Omental fat pad (tissue), 4 donors: ENCODE data around the gene EME2. TPM values are rescaled to one million over a fixed set of nuclear protein-coding genes. Genes with fewer than 3 reads are reported as not detected.

Source experiments
- ATAC-seq: fragments of 150-250 bp; one replicate; pipeline ENCODE4 v1.9.1; 2016; ENCODE audit warnings: mild to moderate bottlenecking, moderate library complexity; ENCODE audit not compliant: low FRiP score
- DNase-seq: peaks from one replicate; pipeline ENCODE4 v3.0.0-alpha.2; 2019; ENCODE audit warnings: low spot score
- total RNA-seq, 4 donors: library from RNA; depleted of rRNA; stranded (reverse); fragments of >200 nt; gene quantifications; one replicate each; pipeline ENCODE4 v1.1.0, GENCODE V29; 2016
- TF ChIP-seq, protein P1 (sequence below), 3 donors: fragments of 450-650 bp; IDR thresholded peaks; one replicate each; pipeline ENCODE4 v1.5.1; 2016 to 2017; ENCODE audit warnings: antibody characterized with exemption in 3 of 3, mild to moderate bottlenecking in 3 of 3, moderate library complexity in 2 of 3

EME2 gene
- total RNA-seq, 4 donors from 2014 or later, result 5.9 to 16.2 (median 7.1) TPM

DNA sequence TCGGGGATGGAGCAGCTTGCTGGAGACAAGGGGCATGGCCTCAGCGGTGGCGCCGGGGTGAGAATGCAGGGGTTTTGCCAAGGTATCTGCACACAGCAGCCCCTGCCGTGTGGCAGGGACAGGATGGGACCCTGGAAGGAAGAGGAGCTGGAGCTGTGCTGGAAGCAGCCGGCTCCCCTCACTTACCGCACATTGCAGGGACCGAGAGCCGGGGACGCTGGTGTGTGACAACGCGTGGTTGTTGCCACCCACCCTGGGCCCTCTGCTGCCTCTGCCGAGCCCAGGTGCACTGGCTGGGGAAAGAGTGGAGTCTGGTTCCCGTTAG, 13.2 kb downstream of the EME2 start:
- TF ChIP-seq, protein P1, sequence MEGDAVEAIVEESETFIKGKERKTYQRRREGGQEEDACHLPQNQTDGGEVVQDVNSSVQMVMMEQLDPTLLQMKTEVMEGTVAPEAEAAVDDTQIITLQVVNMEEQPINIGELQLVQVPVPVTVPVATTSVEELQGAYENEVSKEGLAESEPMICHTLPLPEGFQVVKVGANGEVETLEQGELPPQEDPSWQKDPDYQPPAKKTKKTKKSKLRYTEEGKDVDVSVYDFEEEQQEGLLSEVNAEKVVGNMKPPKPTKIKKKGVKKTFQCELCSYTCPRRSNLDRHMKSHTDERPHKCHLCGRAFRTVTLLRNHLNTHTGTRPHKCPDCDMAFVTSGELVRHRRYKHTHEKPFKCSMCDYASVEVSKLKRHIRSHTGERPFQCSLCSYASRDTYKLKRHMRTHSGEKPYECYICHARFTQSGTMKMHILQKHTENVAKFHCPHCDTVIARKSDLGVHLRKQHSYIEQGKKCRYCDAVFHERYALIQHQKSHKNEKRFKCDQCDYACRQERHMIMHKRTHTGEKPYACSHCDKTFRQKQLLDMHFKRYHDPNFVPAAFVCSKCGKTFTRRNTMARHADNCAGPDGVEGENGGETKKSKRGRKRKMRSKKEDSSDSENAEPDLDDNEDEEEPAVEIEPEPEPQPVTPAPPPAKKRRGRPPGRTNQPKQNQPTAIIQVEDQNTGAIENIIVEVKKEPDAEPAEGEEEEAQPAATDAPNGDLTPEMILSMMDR (IDR thresholded peaks at IDR 0.05), result no peak
- no peak for ATAC-seq

DNA sequence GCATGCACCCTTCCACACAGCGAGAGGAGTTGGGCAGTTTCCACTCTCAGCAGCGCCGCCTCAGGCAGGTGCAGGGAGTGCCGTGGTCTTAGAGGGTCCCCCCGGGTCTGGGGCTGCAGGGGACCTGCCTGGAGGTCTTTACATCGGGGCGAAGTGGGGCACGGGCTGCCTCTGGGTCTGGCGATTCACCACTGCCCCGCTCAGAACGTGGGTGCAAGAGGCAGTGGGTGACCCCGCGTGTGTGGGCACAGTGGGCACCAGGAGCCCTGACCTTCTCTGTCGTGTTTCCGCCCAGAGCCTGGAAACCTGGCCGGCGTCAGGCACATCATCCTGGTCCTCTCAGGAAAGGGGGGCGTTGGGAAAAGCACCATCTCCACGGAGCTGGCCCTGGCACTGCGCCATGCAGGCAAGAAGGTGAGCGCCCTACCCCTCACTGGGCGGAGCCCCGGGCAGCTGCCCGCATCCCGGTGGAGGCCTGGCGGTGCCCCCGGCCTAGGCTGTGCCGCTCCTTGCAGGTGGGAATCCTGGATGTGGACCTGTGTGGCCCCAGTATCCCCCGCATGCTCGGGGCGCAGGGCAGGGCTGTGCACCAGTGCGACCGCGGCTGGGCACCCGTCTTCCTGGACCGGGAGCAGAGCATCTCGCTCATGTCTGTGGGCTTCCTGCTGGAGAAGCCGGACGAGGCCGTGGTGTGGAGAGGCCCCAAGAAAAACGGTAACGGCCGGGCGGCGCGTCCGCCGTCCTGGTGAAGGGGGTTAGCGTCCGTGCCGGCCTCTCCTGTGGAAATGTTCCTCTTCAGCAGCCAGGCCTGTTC, 13.8 kb downstream of the EME2 start:
- DNase-seq (no peak), ATAC-seq (no peak)
- TF ChIP-seq, protein P1 (IDR thresholded peaks at IDR 0.05), result no peak

More for the DNA sequence above, 13.2 kb downstream of the EME2 start:
- no peak for DNase-seq

DNA sequence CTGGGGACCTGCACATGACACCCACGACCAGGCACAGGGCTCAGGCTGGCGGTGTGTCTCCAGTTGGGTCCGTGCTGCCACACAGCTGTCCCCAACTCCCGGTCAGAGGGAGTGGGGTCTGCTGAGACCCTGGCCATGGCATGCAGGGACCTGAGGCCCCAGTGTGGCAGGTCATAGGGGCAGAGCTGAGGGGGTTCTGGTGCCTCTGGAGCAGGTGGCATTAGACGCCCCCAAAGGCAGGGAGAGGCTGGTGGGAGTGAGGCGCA, 14.4 kb downstream of the EME2 start:
- TF ChIP-seq, protein P1 (IDR thresholded peaks at IDR 0.05), result no peak
- ATAC-seq (no peak), DNase-seq (no peak)

DNA sequence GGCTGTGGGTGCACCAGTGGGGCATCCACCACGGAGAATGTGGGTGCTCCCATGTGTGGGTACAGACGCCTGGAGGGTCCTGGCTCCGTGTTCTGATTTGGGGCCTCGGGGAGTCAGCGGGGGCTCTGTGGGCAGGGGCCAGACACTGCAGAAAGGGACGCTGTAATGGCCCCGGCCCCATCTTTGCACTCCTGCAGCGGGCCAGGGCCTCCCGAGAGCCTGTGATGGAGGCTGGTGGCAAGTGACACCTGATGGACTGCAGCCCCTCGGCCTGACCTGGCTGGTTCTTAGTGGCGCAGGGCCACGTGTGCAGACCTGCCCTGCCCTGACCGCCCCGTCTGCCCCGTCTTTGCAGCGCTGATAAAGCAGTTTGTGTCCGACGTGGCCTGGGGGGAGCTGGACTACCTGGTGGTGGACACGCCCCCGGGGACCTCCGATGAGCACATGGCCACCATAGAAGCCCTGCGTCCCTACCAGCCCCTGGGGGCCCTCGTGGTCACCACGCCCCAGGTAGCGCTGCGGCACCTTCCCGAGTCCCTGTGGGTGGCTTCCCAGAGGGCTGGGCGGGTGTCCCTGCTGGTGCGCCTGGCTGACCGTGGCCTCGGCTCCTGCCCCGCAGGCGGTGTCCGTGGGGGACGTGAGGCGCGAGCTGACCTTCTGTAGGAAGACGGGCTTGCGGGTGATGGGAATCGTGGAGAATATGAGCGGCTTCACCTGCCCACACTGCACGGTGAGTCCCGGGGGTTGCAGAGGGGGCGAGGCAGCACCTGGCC, 14.9 kb downstream of the EME2 start:
- DNase-seq, result no peak
- TF ChIP-seq, protein P1 (IDR thresholded peaks at IDR 0.05), result no peak
- ATAC-seq, result no peak

DNA sequence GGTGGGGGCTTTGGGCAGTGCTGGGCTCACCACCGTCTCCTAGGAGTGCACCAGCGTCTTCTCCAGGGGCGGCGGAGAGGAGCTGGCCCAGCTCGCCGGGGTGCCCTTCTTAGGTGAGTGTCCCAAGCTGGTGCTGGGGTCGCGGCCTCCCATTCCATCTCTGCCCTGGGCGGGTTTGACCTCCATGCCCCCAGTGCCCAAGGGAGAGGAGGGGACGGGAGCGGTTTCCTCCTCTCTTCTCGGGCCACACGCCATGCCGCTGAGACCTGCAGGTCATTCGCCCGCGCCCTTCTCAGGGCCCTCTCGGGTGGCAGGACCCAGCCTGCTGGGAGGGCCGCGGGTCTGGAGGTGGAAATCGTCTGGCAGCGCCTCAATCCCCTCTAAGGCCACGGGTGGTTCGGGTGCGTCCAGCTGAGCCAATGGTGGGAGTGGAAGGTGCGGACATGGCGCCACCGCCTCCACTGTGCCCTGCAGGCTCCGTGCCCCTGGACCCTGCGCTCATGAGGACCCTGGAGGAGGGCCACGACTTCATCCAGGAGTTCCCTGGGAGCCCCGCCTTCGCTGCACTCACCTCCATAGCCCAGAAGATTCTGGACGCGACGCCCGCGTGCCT, 15.6 kb downstream of the EME2 start:
- ATAC-seq (no peak), DNase-seq (no peak)
- TF ChIP-seq, protein P1 (IDR thresholded peaks at IDR 0.05), result no peak

DNA sequence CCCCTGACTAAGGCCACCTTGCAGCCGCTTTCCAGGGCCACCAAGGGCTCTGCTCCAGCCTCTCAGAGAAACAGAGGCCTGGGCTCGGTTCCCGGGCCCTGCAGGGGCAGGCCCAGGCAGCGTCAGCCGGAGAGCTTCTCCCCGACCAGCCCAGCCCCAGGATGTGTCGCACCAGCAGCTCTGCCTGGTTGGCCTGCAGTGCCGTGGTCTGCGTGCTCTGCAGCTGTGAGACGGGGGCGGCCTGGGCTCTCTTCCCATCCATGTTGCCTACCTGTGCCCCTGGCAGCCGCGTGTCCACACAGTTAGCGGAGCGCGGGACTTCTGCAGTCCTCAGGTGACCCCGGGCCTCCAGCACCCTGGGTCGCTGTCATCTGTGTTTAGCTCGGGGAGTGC, 16.1 kb downstream of the EME2 start:
- TF ChIP-seq, protein P1 (IDR thresholded peaks at IDR 0.05), result no peak
- ATAC-seq (no peak), DNase-seq (no peak)
